Measurements from ENCODE around the gene CCNB3.

- TF ChIP-seq EP300 (IDR thresholded peaks at IDR 0.05) (no peak), CTCF (IDR thresholded peaks at IDR 0.05) (no peak)
Observed at GRCh38 chrX:50386520-50386919, 182.0 kb downstream of the CCNB3 start.
